Activated naive CD8-positive, alpha-beta T cell treated with anti-CD3 and anti-CD28 coated beads, Interleukin-2, amount 10 ng/mL, durations not matched to agents 7 days and 5 days (primary cell): ENCODE data around the gene CDC14A. TPM values are rescaled to one million over a fixed set of nuclear protein-coding genes. Genes with fewer than 3 reads are reported as not detected.

ENCODE experiments used
- ATAC-seq: fragments of 150-1000 bp; cut with Tn5 transposase; one replicate; pipeline ENCODE4 v1.10.0; 2021; ENCODE audit warnings: low read depth, moderate library complexity
- POLR2A ChIA-PET: fragments of 350-600 bp; sonication (Branson Sonifier 250); formaldehyde crosslinking; loops from one replicate; lab custom pipeline; 2021; ENCODE audit warnings: antibody characterized with exemption; lab: Charles Lee
- DNase-seq: peaks from one replicate; pipeline ENCODE4 v3.0.0; 2021
- H3K27ac Mint-ChIP-seq: one replicate; pipeline ENCODE4 v1.8.0; 2022; ENCODE audit warnings: mild to moderate bottlenecking, mixed read lengths
- H3K27me3 Mint-ChIP-seq: one replicate; pipeline ENCODE4 v1.8.0; 2022; ENCODE audit warnings: mild to moderate bottlenecking, moderate library complexity, mixed read lengths
- H3K36me3 Mint-ChIP-seq: one replicate; pipeline ENCODE4 v1.8.0; 2021; ENCODE audit warnings: mild to moderate bottlenecking, mixed read lengths
- H3K4me1 Mint-ChIP-seq: one replicate; pipeline ENCODE4 v1.8.0; 2021; ENCODE audit warnings: mixed read lengths
- H3K4me3 Mint-ChIP-seq: one replicate; pipeline ENCODE4 v1.8.0; 2022; ENCODE audit warnings: mild to moderate bottlenecking, moderate library complexity, mixed read lengths
- H3K9me3 Mint-ChIP-seq: one replicate; pipeline ENCODE4 v1.8.0; 2021; ENCODE audit warnings: mixed read lengths
- total RNA-seq, 2 experiments: library from RNA; stranded (reverse); gene quantifications; one replicate each; pipeline ENCODE4 v1.2.3, GENCODE V29; 2021

Gene CDC14A, protein sequence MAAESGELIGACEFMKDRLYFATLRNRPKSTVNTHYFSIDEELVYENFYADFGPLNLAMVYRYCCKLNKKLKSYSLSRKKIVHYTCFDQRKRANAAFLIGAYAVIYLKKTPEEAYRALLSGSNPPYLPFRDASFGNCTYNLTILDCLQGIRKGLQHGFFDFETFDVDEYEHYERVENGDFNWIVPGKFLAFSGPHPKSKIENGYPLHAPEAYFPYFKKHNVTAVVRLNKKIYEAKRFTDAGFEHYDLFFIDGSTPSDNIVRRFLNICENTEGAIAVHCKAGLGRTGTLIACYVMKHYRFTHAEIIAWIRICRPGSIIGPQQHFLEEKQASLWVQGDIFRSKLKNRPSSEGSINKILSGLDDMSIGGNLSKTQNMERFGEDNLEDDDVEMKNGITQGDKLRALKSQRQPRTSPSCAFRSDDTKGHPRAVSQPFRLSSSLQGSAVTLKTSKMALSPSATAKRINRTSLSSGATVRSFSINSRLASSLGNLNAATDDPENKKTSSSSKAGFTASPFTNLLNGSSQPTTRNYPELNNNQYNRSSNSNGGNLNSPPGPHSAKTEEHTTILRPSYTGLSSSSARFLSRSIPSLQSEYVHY
- 10 to 100 TPM; 39.9 to 44.9 TPM for total RNA-seq

DNA sequence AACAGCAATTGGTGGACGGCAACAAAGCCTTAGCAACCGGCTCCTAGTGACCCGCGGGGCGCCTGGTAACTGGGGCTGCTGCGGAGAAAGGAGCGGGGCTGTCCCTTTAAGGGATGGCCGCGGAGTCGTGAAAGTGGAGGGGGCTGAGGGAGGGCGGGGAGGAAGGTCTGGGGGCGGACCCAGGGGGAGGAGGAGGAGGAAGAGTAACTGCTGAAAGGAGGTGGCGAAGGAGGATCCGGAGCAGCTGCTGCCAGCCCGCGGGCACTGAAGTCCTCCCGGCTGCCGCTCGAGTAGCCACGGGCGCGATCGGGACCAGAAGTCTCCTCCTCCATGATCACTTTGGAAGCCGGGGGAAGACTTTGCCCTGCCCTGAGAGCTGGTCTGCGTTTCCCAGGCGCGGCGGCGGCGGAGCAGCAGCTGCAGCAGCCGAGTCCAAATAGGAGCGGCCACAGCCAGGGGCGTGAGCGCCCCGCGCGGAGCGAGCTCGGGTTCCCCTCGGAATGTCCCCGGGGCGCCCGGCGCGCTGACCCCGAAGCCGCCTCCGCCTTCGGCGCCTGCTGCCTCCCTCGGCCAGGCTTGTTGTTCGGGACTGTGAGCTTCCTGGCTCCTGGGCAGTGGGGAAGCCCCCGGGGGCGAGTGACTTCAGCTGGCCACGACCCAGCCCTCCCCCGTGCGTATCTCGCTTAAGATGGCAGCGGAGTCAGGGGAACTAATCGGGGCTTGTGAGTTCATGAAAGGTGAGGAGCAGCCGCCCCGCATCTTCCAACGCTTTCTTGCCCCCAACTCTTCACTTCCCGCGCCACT is at the start of gene CDC14A:
Gene CDC14A, plus strand, starts transcription at position 240 of the 804 bp plus-strand sequence. Its CDS starts 449 bp downstream, at position 689.
- Mint-ChIP-seq H3K27ac (peak within 1 kb of the TSS; percentile 96), H3K9me3 (no peaks in the 10 kb centered on the region), H3K36me3 (peaks cover 25% of the 10 kb centered on the region), H3K4me3 (peak within 1 kb of the TSS; percentile 89), H3K4me1 (peaks cover 38% of the 10 kb centered on the region), H3K27me3 (no peaks in the 10 kb centered on the region)
- POLR2A ChIA-PET, result interaction anchor here (0.6 to 4.0 kb wide), 28 partner anchors 17 to 382 kb away, joined by 3 to 48 read pairs (median 5); partner anchors contain the start of genes RTCA, SLC35A3 and TRMT13
- ATAC-seq (peak; percentile 64), DNase-seq (peak; percentile 82)

DNA sequence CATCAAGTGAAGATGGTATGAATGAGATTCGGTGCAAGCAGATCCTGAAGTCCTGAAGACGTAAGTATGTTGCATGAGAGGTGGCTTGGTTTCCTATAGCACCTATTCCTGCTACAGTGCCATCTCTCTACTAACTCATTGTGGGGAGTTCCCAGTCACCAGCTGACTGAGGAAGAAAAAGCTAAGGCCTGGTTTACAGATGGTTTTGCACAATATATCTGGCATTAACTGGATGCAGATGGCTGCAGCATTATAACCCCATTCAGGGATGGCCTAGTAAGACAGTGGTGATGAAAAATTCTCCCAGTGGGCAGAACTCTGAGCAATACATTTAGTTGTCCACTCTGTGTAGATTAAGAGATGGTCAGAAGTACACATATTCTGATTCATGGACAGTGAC is 49.6 kb upstream of the CDC14A start:
- H3K36me3 Mint-ChIP-seq, result no peaks in the 10 kb centered on the region

DNA sequence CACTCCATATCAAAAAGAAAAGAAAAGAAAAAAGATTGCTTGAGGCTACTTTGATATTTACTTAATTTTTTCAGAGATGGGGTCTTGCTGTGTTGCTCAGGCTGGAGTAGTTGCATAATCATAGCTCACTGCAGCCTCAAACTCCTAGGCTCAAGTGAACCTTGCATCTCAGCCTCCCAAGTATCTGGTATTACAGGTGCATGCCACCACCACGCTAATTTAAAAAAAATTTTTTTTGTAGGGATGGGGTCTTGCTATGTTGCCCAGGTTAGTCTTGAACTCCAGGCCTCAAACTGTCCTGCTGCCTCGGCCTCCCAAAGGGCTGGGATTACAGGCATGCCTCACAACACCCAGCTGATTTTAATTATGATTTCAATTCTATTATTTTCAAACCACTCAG is 48.1 kb upstream of the CDC14A start:
- Mint-ChIP-seq H3K4me3 (no peak overlapping the region), H3K36me3 (peaks cover 3% of the 10 kb centered on the region), H3K9me3 (peaks cover 1% of the 10 kb centered on the region), H3K27me3 (no peaks in the 10 kb centered on the region), H3K27ac (no peak overlapping the region), H3K4me1 (peaks cover 6% of the 10 kb centered on the region)
- no peak for ATAC-seq
- no peak for DNase-seq
- POLR2A ChIA-PET, result no interaction called here

More for the DNA sequence above, 49.6 kb upstream of the CDC14A start:
- DNase-seq, result no peak
- H3K27ac Mint-ChIP-seq, result no peak overlapping the region
- POLR2A ChIA-PET, result no interaction called here
- no peaks in the 10 kb centered on the region for H3K27me3 Mint-ChIP-seq
- H3K9me3 Mint-ChIP-seq, result peaks cover 1% of the 10 kb centered on the region
- peaks cover 6% of the 10 kb centered on the region for H3K4me1 Mint-ChIP-seq
- no peak overlapping the region for H3K4me3 Mint-ChIP-seq
- no peak for ATAC-seq

DNA sequence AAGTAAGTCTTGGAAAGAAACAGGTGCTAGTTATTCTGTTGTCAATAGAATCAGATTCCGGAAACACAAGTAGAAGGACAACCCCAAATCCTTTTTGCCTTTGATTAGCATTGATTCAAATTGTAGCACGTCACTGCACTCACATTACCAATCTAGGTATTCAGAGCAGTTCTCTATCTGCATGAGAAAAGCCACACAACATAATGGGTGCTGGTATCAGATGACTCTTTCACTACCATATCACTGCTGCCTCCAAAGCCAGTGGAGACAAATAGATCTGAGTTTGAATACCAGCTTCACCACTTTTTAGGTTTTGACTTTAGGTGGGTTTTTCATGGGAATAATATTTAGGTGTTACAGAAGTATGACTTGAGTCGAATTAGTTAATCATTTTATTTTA is 47.4 kb upstream of the CDC14A start:
- no peaks in the 10 kb centered on the region for H3K27me3 Mint-ChIP-seq
- no peak overlapping the region for H3K27ac Mint-ChIP-seq
- no peak for ATAC-seq

DNA sequence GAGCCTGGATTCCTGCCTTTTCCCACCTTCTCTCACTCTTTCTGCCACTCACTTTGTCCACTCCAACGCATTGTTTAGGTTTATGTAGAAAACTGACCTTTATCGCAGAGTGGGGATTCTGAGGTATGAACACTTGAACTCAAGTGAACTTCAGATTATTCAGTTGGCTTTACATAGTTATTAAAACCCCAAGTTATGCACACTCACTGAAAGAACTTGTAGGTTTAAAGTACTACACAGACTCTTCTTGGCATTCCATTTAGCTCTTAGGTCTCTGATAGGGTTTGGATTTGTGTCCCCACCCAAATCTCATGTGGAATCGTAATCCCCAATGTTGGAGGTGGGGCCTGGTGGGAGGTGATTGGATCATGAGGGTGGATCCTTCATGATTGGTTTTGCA is 46.4 kb upstream of the CDC14A start:
- Mint-ChIP-seq H3K27ac (no peak overlapping the region), H3K27me3 (no peaks in the 10 kb centered on the region), H3K4me3 (no peak overlapping the region), H3K4me1 (peaks cover 6% of the 10 kb centered on the region), H3K36me3 (peaks cover 8% of the 10 kb centered on the region), H3K9me3 (peaks cover 4% of the 10 kb centered on the region)
- ATAC-seq (no peak), DNase-seq (no peak)
- POLR2A ChIA-PET, result no interaction called here

More for the DNA sequence above, 47.4 kb upstream of the CDC14A start:
- POLR2A ChIA-PET, result no interaction called here
- Mint-ChIP-seq H3K9me3 (peaks cover 2% of the 10 kb centered on the region), H3K36me3 (peaks cover 6% of the 10 kb centered on the region), H3K4me1 (peaks cover 6% of the 10 kb centered on the region), H3K4me3 (no peak overlapping the region)
- no peak for DNase-seq

DNA sequence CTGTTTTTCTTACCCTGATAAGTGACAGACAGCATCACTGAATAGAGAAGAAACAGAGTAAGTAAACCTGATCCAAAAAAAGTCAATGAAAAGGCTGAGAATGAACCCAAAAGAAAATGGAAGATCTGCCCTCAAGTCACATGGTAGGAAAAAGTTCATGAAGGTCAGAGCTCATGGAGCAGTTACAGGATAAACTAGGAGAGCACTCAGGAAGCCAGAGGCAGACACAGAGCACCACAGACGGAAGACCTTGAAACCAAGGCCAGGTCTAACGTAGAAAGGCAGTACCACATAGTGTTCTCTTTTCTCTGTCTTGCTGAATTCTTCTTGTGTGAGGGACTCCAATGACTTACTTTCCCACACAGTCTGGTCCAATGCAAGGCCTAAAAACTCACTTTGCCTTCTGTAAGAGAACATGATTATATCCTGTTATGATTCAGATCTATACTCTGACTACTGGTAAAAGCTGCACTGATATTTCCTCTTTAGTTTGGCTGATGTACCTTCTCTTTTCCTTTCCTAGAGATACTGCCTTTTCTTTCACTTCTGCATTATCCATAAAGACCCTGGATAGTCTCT is 45.5 kb upstream of the CDC14A start:
- ATAC-seq (no peak), DNase-seq (no peak)
- H3K4me1 Mint-ChIP-seq, result peaks cover 6% of the 10 kb centered on the region
- H3K9me3 Mint-ChIP-seq, result peaks cover 3% of the 10 kb centered on the region
- peak overlapping the region; percentile 2 for H3K4me3 Mint-ChIP-seq
- POLR2A ChIA-PET, result no interaction called here
- no peaks in the 10 kb centered on the region for H3K27me3 Mint-ChIP-seq
- H3K36me3 Mint-ChIP-seq, result peaks cover 8% of the 10 kb centered on the region
- H3K27ac Mint-ChIP-seq, result no peak overlapping the region

DNA sequence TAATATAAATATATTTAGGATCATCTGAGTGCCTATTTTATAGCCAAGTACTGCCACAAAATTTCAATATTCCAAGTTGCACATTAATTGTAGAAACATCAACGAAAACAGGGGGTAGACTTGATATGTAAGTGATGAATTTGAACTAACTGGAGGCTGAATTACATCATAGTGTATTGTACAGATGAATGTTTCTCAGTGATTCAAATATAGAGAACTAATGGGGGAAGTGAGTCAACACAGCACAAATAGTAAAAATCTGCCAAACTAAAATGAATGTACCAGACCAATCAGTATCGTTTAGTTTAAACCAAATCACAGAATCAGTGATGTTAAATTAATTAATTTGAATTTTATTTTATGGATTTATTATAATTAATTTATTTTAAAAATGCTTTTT is 43.5 kb upstream of the CDC14A start:
- Mint-ChIP-seq H3K4me3 (no peak overlapping the region), H3K36me3 (peaks cover 8% of the 10 kb centered on the region), H3K4me1 (peaks cover 6% of the 10 kb centered on the region), H3K9me3 (peaks cover 3% of the 10 kb centered on the region), H3K27ac (no peak overlapping the region), H3K27me3 (no peaks in the 10 kb centered on the region)
- POLR2A ChIA-PET, result no interaction called here
- ATAC-seq, result no peak
- no peak for DNase-seq

DNA sequence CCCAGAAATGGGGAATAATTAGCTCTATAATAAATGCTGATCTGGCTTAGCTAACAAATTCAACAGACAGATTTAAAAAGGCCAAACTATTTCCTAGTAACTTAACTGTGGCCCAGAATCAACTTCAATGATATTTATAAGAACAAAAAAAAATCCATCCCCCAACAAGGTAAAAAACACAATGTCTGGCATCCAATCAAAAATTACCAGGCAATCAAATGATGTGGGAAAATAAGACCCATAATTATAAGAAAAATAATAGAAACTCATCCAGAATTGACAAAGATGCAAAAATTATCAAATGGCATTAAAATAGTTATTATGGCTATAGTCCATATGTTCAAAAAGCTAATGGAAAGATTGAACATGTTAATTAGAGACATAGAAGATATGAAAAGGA is 42.4 kb upstream of the CDC14A start:
- Mint-ChIP-seq H3K27me3 (no peaks in the 10 kb centered on the region), H3K4me3 (no peak overlapping the region), H3K36me3 (peaks cover 8% of the 10 kb centered on the region), H3K4me1 (peaks cover 6% of the 10 kb centered on the region), H3K9me3 (peaks cover 3% of the 10 kb centered on the region), H3K27ac (no peak overlapping the region)
- ATAC-seq (no peak), DNase-seq (no peak)
- POLR2A ChIA-PET, result no interaction called here

DNA sequence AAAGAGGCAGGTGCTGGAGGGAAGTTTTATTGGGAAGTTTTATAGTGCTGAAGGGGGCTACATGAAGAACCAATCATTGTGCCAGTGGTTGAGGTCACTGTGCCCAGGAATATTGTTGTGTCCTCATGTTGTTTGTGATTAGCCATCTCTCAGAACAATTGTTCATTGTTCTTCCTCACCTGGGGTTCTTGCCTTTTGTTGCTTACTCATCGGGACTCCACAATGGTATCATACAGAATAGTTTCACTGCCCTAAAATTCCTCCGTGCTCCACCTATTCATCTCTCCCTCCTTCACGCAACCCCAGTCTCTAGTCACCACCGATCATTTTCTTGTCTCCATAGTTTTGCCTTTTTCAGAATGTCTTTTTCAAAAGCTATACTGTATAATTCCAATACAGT is 38.9 kb upstream of the CDC14A start:
- peaks cover 12% of the 10 kb centered on the region for H3K9me3 Mint-ChIP-seq

DNA sequence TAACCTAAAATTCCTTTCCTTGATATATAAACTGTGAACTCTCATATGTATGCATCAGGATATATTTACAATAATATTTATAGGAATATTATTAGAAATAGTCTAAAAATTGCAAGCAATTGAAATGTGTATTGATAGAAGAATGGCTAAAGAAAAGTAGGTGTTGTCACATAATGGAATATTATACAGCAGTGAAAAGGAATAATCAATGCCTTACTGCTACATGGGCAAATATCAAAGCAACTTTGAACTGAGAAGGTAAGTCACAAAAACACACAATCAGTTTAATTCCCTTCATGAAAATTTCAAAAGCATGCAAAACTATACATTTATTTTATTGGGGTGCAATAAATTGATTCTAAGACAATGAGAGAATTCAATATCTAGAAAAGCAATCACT is 35.7 kb upstream of the CDC14A start:
- ATAC-seq (no peak), DNase-seq (no peak)
- no peaks in the 10 kb centered on the region for H3K27me3 Mint-ChIP-seq
- no peaks in the 10 kb centered on the region for H3K4me1 Mint-ChIP-seq
- no peak overlapping the region for H3K27ac Mint-ChIP-seq
- POLR2A ChIA-PET, result no interaction called here
- no peak overlapping the region for H3K4me3 Mint-ChIP-seq
- H3K9me3 Mint-ChIP-seq, result peaks cover 21% of the 10 kb centered on the region
- peaks cover 11% of the 10 kb centered on the region for H3K36me3 Mint-ChIP-seq

More for the DNA sequence above, 38.9 kb upstream of the CDC14A start:
- ATAC-seq, result no peak
- POLR2A ChIA-PET, result no interaction called here
- H3K27me3 Mint-ChIP-seq, result no peaks in the 10 kb centered on the region
- H3K27ac Mint-ChIP-seq, result no peak overlapping the region
- no peak overlapping the region for H3K4me3 Mint-ChIP-seq
- H3K4me1 Mint-ChIP-seq, result no peaks in the 10 kb centered on the region
- DNase-seq, result no peak
- peaks cover 11% of the 10 kb centered on the region for H3K36me3 Mint-ChIP-seq

DNA sequence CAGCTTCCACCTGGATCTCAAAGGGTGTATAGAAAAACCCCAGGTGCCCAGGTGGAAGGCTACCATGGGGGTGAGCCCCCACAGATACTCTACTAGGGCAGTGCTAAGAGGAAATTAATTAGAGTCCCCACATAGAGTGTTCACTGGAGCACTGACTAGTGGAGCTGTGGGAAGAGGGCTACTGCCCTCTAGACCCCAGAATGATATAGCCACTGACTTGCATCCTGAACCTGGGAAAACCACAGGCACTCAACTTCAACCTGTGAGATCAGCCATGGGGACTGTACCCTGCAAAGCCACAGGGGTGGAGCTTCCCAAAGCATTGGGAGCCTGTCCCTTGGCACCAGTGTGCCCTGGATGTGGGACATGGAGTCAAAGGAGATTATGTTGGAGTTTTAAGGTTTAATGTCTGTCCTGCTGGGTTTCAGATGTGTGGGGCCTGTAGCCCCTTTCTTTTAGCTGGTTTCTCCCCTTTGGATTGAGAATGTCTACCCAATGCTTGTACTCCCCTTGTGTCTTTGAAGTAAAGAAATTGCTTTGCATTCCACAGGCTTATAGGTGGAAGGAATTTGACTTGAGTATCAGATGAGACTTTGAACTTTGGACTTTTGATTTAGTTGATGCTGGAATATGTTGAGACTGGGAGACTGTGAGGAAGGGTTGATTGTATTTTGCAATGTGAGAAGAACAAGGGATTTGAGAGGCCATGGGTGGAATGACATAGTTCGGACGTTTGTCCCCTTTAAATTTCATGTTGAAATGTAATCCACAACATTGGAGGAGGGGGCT is 31.8 kb upstream of the CDC14A start:
- Mint-ChIP-seq H3K4me3 (no peak overlapping the region), H3K9me3 (peaks cover 21% of the 10 kb centered on the region), H3K27me3 (no peaks in the 10 kb centered on the region), H3K27ac (no peak overlapping the region), H3K4me1 (peaks cover 5% of the 10 kb centered on the region), H3K36me3 (peaks cover 11% of the 10 kb centered on the region)
- ATAC-seq, result no peak
- no peak for DNase-seq
- POLR2A ChIA-PET, result no interaction called here

DNA sequence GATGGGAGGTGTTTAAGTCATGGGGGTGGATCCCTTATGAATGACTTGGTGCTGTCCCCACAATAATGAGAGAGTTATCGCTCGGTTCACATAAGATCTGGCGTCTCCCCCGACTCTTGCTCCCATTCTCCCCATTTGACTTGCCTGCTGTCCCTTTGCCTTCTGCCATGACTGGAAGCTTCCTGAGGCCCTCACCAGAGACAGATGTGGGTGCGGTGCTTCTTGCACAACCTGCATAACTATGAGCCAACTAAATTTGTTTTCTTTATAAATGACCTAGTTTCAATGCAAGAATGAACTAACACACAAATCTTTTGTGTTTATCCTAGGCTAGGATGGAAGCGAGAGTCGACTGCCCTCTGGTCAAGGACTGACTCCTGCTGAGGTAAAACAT is 31.2 kb upstream of the CDC14A start:
- H3K27me3 Mint-ChIP-seq, result no peaks in the 10 kb centered on the region
- no peak overlapping the region for H3K4me3 Mint-ChIP-seq
- H3K9me3 Mint-ChIP-seq, result peaks cover 17% of the 10 kb centered on the region
- ATAC-seq, result no peak
- peaks cover 5% of the 10 kb centered on the region for H3K4me1 Mint-ChIP-seq
- H3K27ac Mint-ChIP-seq, result no peak overlapping the region
- H3K36me3 Mint-ChIP-seq, result peaks cover 8% of the 10 kb centered on the region
- no peak for DNase-seq
- POLR2A ChIA-PET, result no interaction called here
